ENCODE results near the gene LRRIQ1. TPM values are rescaled to one million over a fixed set of nuclear protein-coding genes. Genes with fewer than 3 reads are reported as not detected.

LRRIQ1 gene
- total RNA-seq (2022) (0.70 and 1.5 TPM in 2 replicates), Bru-seq, nascent RNA (percentile 34 among the genes with signal in this experiment), BruChase-seq, experiment 1, labeled RNA remaining after a 6-hour chase (percentile 33 among the genes with signal in this experiment), BruChase-seq, experiment 2, labeled RNA remaining after a 2-hour chase (percentile 36 among the genes with signal in this experiment)
- long read RNA-seq, partial matches to known transcripts = 0 of 2 reads
- long read RNA-seq, other reads (novel, unspliced or antisense) = 2 of 2 reads

GRCh38 chr12:85036234-85036707, at the start of gene LRRIQ1, which contains the start of gene TSPAN19:
LRRIQ1 (plus strand) TSS chr12:85036351; CDS start chr12:85038177, 1,826 bp downstream.
TSPAN19 (minus strand) TSS chr12:85036277; CDS start chr12:85029946, 6,331 bp downstream.
- ChIA-PET POLR2A (interaction anchor here (0.5 to 3.2 kb wide), 8 partner anchors 16 to 180 kb away, joined by 3 to 30 read pairs (median 4); partner anchors contain the start of gene SLC6A15), CTCF (interaction anchor here (0.6 to 2.3 kb wide), 10 partner anchors 11 to 371 kb away, joined by 3 to 11 read pairs (median 3); no protein-coding TSS in a partner anchor)
- H3K27ac Mint-ChIP-seq (ENCODE audit: low read depth, unreplicated experiment) = peak within 1 kb of the TSS; percentile 88
- no peaks in the 10 kb centered on the region for H3K4me1 Mint-ChIP-seq (ENCODE audit: insufficient read depth, unreplicated experiment)
- no peaks in the 10 kb centered on the region for H3K9me3 Mint-ChIP-seq (ENCODE audit: unreplicated experiment)
- BruUV-seq (replicated peaks) = no TSS peak
- H3K36me3 Mint-ChIP-seq (ENCODE audit: insufficient read depth, unreplicated experiment) = no peaks in the 10 kb centered on the region
- peak; percentile 93 for DNase-seq (ENCODE audit: unreplicated experiment)
- H3K27me3 Mint-ChIP-seq (ENCODE audit: insufficient read depth, unreplicated experiment) = peaks cover 11% of the 10 kb centered on the region
- TF ChIP-seq, protein P1, sequence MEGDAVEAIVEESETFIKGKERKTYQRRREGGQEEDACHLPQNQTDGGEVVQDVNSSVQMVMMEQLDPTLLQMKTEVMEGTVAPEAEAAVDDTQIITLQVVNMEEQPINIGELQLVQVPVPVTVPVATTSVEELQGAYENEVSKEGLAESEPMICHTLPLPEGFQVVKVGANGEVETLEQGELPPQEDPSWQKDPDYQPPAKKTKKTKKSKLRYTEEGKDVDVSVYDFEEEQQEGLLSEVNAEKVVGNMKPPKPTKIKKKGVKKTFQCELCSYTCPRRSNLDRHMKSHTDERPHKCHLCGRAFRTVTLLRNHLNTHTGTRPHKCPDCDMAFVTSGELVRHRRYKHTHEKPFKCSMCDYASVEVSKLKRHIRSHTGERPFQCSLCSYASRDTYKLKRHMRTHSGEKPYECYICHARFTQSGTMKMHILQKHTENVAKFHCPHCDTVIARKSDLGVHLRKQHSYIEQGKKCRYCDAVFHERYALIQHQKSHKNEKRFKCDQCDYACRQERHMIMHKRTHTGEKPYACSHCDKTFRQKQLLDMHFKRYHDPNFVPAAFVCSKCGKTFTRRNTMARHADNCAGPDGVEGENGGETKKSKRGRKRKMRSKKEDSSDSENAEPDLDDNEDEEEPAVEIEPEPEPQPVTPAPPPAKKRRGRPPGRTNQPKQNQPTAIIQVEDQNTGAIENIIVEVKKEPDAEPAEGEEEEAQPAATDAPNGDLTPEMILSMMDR (IDR thresholded peaks at IDR 0.05; ENCODE audit: unreplicated experiment) = no peak
- intact Hi-C loops (cut with micrococcal nuclease) = loop anchor here (10.0 kb wide), 1 partner anchor 291 kb away; no protein-coding TSS in a partner anchor
- H3K4me3 Mint-ChIP-seq (ENCODE audit: unreplicated experiment) = peak within 1 kb of the TSS; percentile 92

- Mint-ChIP-seq H3K9me3 (ENCODE audit: unreplicated experiment) (no peaks in the 10 kb centered on the region), H3K36me3 (ENCODE audit: insufficient read depth, unreplicated experiment) (no peaks in the 10 kb centered on the region), H3K27me3 (ENCODE audit: insufficient read depth, unreplicated experiment) (no peaks in the 10 kb centered on the region), H3K27ac (ENCODE audit: low read depth, unreplicated experiment) (no peak overlapping the region), H3K4me3 (ENCODE audit: unreplicated experiment) (no peak overlapping the region), H3K4me1 (ENCODE audit: insufficient read depth, unreplicated experiment) (no peaks in the 10 kb centered on the region)
- BruUV-seq (replicated peaks) = no TSS peak
- CTCF ChIA-PET = interaction anchor here (0.7 kb wide), 1 partner anchor 228 kb away, joined by 4 read pairs; no protein-coding TSS in a partner anchor
- TF ChIP-seq, protein P1 (IDR thresholded peaks at IDR 0.05; ENCODE audit: unreplicated experiment) = no peak
- intact Hi-C loops (cut with micrococcal nuclease) = no loop called here
- DNase-seq (ENCODE audit: unreplicated experiment) = no peak
- POLR2A ChIA-PET = no interaction called here
Observed at GRCh38 chr12:84986586-84986985, 49.6 kb upstream of the LRRIQ1 start.

- ChIA-PET POLR2A (no interaction called here), CTCF (no interaction called here)
- H3K36me3 Mint-ChIP-seq (ENCODE audit: insufficient read depth, unreplicated experiment) = no peaks in the 10 kb centered on the region
- TF ChIP-seq, protein P1 (IDR thresholded peaks at IDR 0.05; ENCODE audit: unreplicated experiment) = no peak
- no peak for DNase-seq (ENCODE audit: unreplicated experiment)
- H3K27ac Mint-ChIP-seq (ENCODE audit: low read depth, unreplicated experiment) = no peak overlapping the region
- peaks cover 18% of the 10 kb centered on the region for H3K4me1 Mint-ChIP-seq (ENCODE audit: insufficient read depth, unreplicated experiment)
- no TSS peak for BruUV-seq (replicated peaks)
- H3K9me3 Mint-ChIP-seq (ENCODE audit: unreplicated experiment) = peaks cover 8% of the 10 kb centered on the region
- H3K4me3 Mint-ChIP-seq (ENCODE audit: unreplicated experiment) = no peak overlapping the region
- H3K27me3 Mint-ChIP-seq (ENCODE audit: insufficient read depth, unreplicated experiment) = no peaks in the 10 kb centered on the region
- intact Hi-C loops (cut with micrococcal nuclease) = no loop called here
Observed at GRCh38 chr12:84994426-84994825, 41.7 kb upstream of the LRRIQ1 start.

- TF ChIP-seq, protein P1 (IDR thresholded peaks at IDR 0.05; ENCODE audit: unreplicated experiment) = no peak
- H3K36me3 Mint-ChIP-seq (ENCODE audit: insufficient read depth, unreplicated experiment) = no peaks in the 10 kb centered on the region
- ChIA-PET CTCF (interaction anchor here (2.6 kb wide), 1 partner anchor 33 kb away, joined by 12 read pairs; no protein-coding TSS in a partner anchor), POLR2A (no interaction called here)
- peaks cover 18% of the 10 kb centered on the region for H3K4me1 Mint-ChIP-seq (ENCODE audit: insufficient read depth, unreplicated experiment)
- peak overlapping the region; percentile 1 for H3K27ac Mint-ChIP-seq (ENCODE audit: low read depth, unreplicated experiment)
- peaks cover 8% of the 10 kb centered on the region for H3K9me3 Mint-ChIP-seq (ENCODE audit: unreplicated experiment)
- no peaks in the 10 kb centered on the region for H3K27me3 Mint-ChIP-seq (ENCODE audit: insufficient read depth, unreplicated experiment)
- intact Hi-C loops (cut with micrococcal nuclease) = no loop called here
- peak; percentile 30 for DNase-seq (ENCODE audit: unreplicated experiment)
- BruUV-seq (replicated peaks) = no TSS peak
- no peak overlapping the region for H3K4me3 Mint-ChIP-seq (ENCODE audit: unreplicated experiment)
Observed at GRCh38 chr12:84995641-84996040, 40.5 kb upstream of the LRRIQ1 start.

Data from MCF 10A (cell line).